G401 (cell line): ENCODE measurements around the gene CDH22. TPM values are rescaled to one million over a fixed set of nuclear protein-coding genes. Genes with fewer than 3 reads are reported as not detected.

Experiments used
- total RNA-seq: library from RNA; depleted of rRNA; stranded (reverse); fragments of >200 nt; shearing (Covaris generic); gene quantifications from 2 replicates; pipeline ENCODE4 v1.2.3, GENCODE V29; 2014; rRNA removed

CDH22 gene
- total RNA-seq, 1 experiment from 2014 or later: not detected

Other genes starting within 250 kb of the CDH22 start
- gene NCOA5, start 218.5 kb downstream of the CDH22 start, total RNA-seq: 7.4 and 13.7 TPM in 2 replicates
- gene CD40, start 190.2 kb downstream of the CDH22 start, total RNA-seq: 0.10 TPM in 1 of 2 replicates, not detected in the other
- gene ELMO2, start 98.1 kb upstream of the CDH22 start, total RNA-seq: 18.7 and 45.5 TPM in 2 replicates
- not detected in 2 replicates for gene ZNF334, start 205.1 kb upstream of the CDH22 start, total RNA-seq
- not detected in 2 replicates for gene OCSTAMP, start 242.2 kb upstream of the CDH22 start, total RNA-seq